Peyer's patch (tissue), 4 donors: ENCODE data around the gene COL8A1. TPM values are rescaled to one million over a fixed set of nuclear protein-coding genes. Genes with fewer than 3 reads are reported as not detected.
A peak's percentile ranks its signal among the peaks of the same experiment; 100 is the strongest.

ENCODE experiments used
- DNase-seq, 3 donors: peaks; one replicate each; pipeline ENCODE4 v3.0.0-alpha.2; 2017 to 2019
- H3K27ac ChIP-seq, 4 donors: fragments of 200-600 bp; sonication (generic); one replicate each; pipeline ENCODE4 v1.5.1; 2016 to 2019
- H3K27me3 ChIP-seq, 2 donors: fragments of 200-600 bp; sonication (generic); one replicate each; pipeline ENCODE4 v1.5.1; 2019
- H3K36me3 ChIP-seq, 3 donors: fragments of 200-600 bp; sonication (generic); one replicate each; pipeline ENCODE4 v1.5.1; 2016 to 2019
- H3K4me1 ChIP-seq, 4 donors: fragments of 200-600 bp; sonication (generic); one replicate each; pipeline ENCODE4 v1.5.1; 2016 to 2019
- H3K4me3 ChIP-seq, 4 donors: fragments of 200-600 bp; sonication (generic); 1 replicate in 3 of 4; 2 replicates in 1 of 4; pipeline ENCODE4 v1.5.1; 2016 to 2019; ENCODE audit warnings: mild to moderate bottlenecking in 1 of 4
- H3K9me3 ChIP-seq, 4 donors: fragments of 200-600 bp; sonication (generic); one replicate each; pipeline ENCODE4 v1.5.1; 2016 to 2019; ENCODE audit warnings: mild to moderate bottlenecking in 1 of 4
- POLR2A ChIP-seq, 2 donors: fragments of 450-650 bp; IDR thresholded peaks; one replicate each; pipeline ENCODE4 v1.5.1; 2017; ENCODE audit warnings: antibody characterized with exemption in 2 of 2, mild to moderate bottlenecking in 2 of 2, moderate library complexity in 2 of 2
- total RNA-seq, 4 donors: library from RNA; depleted of rRNA; stranded (reverse); fragments of >200 nt; gene quantifications; one replicate each; pipeline ENCODE4 v1.1.0, GENCODE V29; 2016
- TF ChIP-seq, protein P1 (sequence below), 6 experiments: fragments of 450-650 bp in 4 of 6; fragments of 200-600 bp in 2 of 6; sonication (generic) in 1 of 6; IDR thresholded peaks; one replicate each; pipeline ENCODE4 v1.5.1; 2017 to 2019; ENCODE audit warnings: antibody characterized with exemption in 6 of 6, mild to moderate bottlenecking in 3 of 6, moderate library complexity in 1 of 6

The COL8A1 gene
- total RNA-seq, 4 donors from 2014 or later, result 2.3 to 5.3 (median 3.3) TPM; not detected in 1

- Histone ChIP-seq H3K36me3 (no peaks in the 10 kb centered on the region), H3K4me3 (no peak overlapping the region), H3K27me3 (no peaks in the 10 kb centered on the region), H3K27ac (no peak overlapping the region), H3K4me1 (no peaks in the 10 kb centered on the region), H3K9me3 (peaks cover 0 to 7% (median 0%) of the 10 kb centered on the region in 4 donors)
- DNase-seq, result no peak
- no peak for TF ChIP-seq POLR2A (IDR thresholded peaks at IDR 0.05)
- TF ChIP-seq, protein P1, sequence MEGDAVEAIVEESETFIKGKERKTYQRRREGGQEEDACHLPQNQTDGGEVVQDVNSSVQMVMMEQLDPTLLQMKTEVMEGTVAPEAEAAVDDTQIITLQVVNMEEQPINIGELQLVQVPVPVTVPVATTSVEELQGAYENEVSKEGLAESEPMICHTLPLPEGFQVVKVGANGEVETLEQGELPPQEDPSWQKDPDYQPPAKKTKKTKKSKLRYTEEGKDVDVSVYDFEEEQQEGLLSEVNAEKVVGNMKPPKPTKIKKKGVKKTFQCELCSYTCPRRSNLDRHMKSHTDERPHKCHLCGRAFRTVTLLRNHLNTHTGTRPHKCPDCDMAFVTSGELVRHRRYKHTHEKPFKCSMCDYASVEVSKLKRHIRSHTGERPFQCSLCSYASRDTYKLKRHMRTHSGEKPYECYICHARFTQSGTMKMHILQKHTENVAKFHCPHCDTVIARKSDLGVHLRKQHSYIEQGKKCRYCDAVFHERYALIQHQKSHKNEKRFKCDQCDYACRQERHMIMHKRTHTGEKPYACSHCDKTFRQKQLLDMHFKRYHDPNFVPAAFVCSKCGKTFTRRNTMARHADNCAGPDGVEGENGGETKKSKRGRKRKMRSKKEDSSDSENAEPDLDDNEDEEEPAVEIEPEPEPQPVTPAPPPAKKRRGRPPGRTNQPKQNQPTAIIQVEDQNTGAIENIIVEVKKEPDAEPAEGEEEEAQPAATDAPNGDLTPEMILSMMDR (IDR thresholded peaks at IDR 0.05), result no peak
Measured at GRCh38 chr3:99741588-99741987, 103.2 kb downstream of the COL8A1 start.

DNA sequence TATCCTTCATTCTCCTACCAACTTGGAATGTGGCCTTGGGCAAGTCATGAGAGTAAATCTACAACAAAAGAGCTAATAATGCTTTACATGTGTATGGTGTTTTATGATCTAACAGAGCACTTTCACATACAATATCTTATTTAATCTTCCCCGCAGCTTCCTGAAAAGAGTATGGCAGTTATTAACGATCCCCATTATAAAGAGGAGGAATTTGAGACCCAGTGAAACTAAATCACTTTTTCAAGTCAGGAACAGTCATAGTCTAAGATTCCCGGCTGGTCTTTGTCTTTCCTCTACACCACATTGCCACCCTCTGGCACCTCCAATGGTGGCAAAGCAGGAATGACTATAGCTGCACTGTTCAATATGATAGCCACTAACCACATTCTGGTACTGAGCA lies 109.5 kb downstream of the COL8A1 start:
- Histone ChIP-seq H3K27ac (no peak overlapping the region), H3K27me3 (no peaks in the 10 kb centered on the region), H3K36me3 (no peaks in the 10 kb centered on the region), H3K9me3 (peaks cover 0 to 4% (median 0%) of the 10 kb centered on the region in 4 donors), H3K4me3 (no peak overlapping the region), H3K4me1 (no peaks in the 10 kb centered on the region)
- TF ChIP-seq POLR2A (IDR thresholded peaks at IDR 0.05), result no peak
- TF ChIP-seq, protein P1 (IDR thresholded peaks at IDR 0.05), result no peak
- DNase-seq, result no peak

GRCh38 chr3:99751649-99752048 lies 113.3 kb downstream of the COL8A1 start:
- Histone ChIP-seq H3K27me3 (no peaks in the 10 kb centered on the region), H3K27ac (no peak overlapping the region), H3K9me3 (peaks cover 0 to 4% (median 0%) of the 10 kb centered on the region in 4 donors), H3K36me3 (no peaks in the 10 kb centered on the region), H3K4me1 (no peaks in the 10 kb centered on the region), H3K4me3 (no peak overlapping the region)
- no peak for TF ChIP-seq POLR2A (IDR thresholded peaks at IDR 0.05)
- TF ChIP-seq, protein P1 (IDR thresholded peaks at IDR 0.05), result no peak
- DNase-seq, result no peak

DNA sequence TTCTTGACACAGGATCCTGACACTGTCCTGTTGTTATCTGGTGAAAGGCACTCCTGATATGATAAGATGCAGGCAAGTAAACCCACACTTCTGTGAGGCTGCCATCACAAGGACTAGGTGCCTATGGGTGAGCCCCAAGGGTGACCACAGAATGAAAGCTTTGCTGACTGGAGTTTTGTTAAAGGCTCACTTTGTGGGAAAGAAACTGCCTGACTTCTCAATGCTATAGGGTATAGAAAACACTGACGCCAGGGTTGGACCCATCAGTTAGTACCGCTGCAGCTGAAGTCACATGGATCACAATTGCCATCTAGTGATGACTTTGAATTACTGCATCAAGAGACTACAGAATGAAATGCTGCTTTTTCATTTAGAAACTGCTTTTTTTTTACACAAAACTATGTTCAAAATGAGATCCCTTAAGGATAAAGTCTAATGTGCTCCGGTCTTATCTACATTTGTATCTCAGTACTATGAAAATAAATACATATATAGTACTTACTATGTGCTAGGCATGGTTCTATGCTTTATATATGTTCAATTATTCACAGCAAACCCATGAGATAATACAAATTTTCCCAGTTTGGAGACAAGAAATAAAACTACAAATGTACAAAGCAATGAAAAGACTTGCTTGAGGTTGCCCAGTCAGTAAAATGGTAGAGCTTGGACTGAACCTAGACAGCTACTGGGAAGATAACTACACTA lies 115.0 kb downstream of the COL8A1 start:
- no peak overlapping the region for H3K27ac ChIP-seq
- TF ChIP-seq POLR2A (IDR thresholded peaks at IDR 0.05), result no peak
- TF ChIP-seq, protein P1 (IDR thresholded peaks at IDR 0.05), result peak in 5 of 6 experiments; percentile 17 to 57 (median 53)
- no peaks in the 10 kb centered on the region for H3K27me3 ChIP-seq
- no peaks in the 10 kb centered on the region for H3K36me3 ChIP-seq
- H3K4me1 ChIP-seq, result no peaks in the 10 kb centered on the region
- peaks cover 0 to 4% (median 0%) of the 10 kb centered on the region in 4 donors for H3K9me3 ChIP-seq
- no peak for DNase-seq
- H3K4me3 ChIP-seq, result no peak overlapping the region

GRCh38 chr3:99755831-99756230 lies 117.4 kb downstream of the COL8A1 start:
- DNase-seq, result no peak
- TF ChIP-seq, protein P1 (IDR thresholded peaks at IDR 0.05), result no peak
- no peak for TF ChIP-seq POLR2A (IDR thresholded peaks at IDR 0.05)

More at GRCh38 chr3:99755831-99756230, 117.4 kb downstream of the COL8A1 start:
- no peak overlapping the region for H3K4me3 ChIP-seq
- H3K4me1 ChIP-seq, result no peaks in the 10 kb centered on the region
- H3K27me3 ChIP-seq, result no peaks in the 10 kb centered on the region
- H3K9me3 ChIP-seq, result no peaks in the 10 kb centered on the region
- H3K27ac ChIP-seq, result no peak overlapping the region
- no peaks in the 10 kb centered on the region for H3K36me3 ChIP-seq
